Measurements from ENCODE around the gene PDE4DIP. TPM values are rescaled to one million over a fixed set of nuclear protein-coding genes. Genes with fewer than 3 reads are reported as not detected.
"Not testable (repeated sequence)": the region's sequence is repeated elsewhere in the genome, so short reads cannot be mapped to it uniquely, and the experiment has no call there.

Gene PDE4DIP
- total RNA-seq, 6 donors from 2014 or later: 106 to 163 (median 138) TPM

GRCh38 chr1:148851684-148852083 is 7.5 kb downstream of the PDE4DIP start:
- not testable (repeated sequence) for H3K27me3 ChIP-seq, H3K36me3 ChIP-seq, DNase-seq, H3K4me3 ChIP-seq, H3K27ac ChIP-seq, H3K9me3 ChIP-seq, H3K4me1 ChIP-seq
- ATAC-seq (ENCODE audit: low FRiP score in 2 of 2): peak in 1 of 2 donors; percentile 46
- WGBS, 2 donors: no CpG with 5 or more reads among the region's 2 CpGs

GRCh38 chr1:148853363-148853762 is 9.1 kb downstream of the PDE4DIP start:
- not testable (repeated sequence) for H3K27me3 ChIP-seq; ATAC-seq (ENCODE audit: low FRiP score in 2 of 2); H3K36me3 ChIP-seq; DNase-seq; H3K4me3 ChIP-seq; H3K4me1 ChIP-seq; H3K9me3 ChIP-seq; H3K27ac ChIP-seq
- no CpG with 5 or more reads among the region's 5 CpGs for WGBS, 2 donors

- not testable (repeated sequence) for H3K9me3 ChIP-seq, H3K4me3 ChIP-seq, H3K27ac ChIP-seq, H3K36me3 ChIP-seq, DNase-seq, H3K4me1 ChIP-seq, H3K27me3 ChIP-seq
- peak in 1 of 2 donors; percentile 72 for ATAC-seq (ENCODE audit: low FRiP score in 2 of 2)
- no CpG with 5 or more reads among the region's 6 CpGs for WGBS, 2 donors
These were observed 9.8 kb downstream of the PDE4DIP start for GRCh38 chr1:148854063-148854462.

GRCh38 chr1:148855367-148855766 is 11.1 kb downstream of the PDE4DIP start:
- H3K4me1 ChIP-seq, DNase-seq, H3K4me3 ChIP-seq, H3K9me3 ChIP-seq, H3K27me3 ChIP-seq, H3K27ac ChIP-seq, H3K36me3 ChIP-seq: not testable (repeated sequence)
- peak in 1 of 2 donors; percentile 14 for ATAC-seq (ENCODE audit: low FRiP score in 2 of 2)
- no CpG with 5 or more reads among the region's 5 CpGs for WGBS, 2 donors

- ATAC-seq (ENCODE audit: low FRiP score in 2 of 2): peak in 1 of 2 donors; percentile 79
- WGBS, 2 donors: no CpG with 5 or more reads among the region's 2 CpGs
These were observed 15.8 kb downstream of the PDE4DIP start for GRCh38 chr1:148860049-148860448.

GRCh38 chr1:148860579-148861259 is 16.5 kb downstream of the PDE4DIP start:
- not testable (repeated sequence) for H3K9me3 ChIP-seq; DNase-seq; H3K4me1 ChIP-seq; ATAC-seq (ENCODE audit: low FRiP score in 2 of 2); H3K36me3 ChIP-seq; H3K27me3 ChIP-seq; H3K4me3 ChIP-seq; H3K27ac ChIP-seq
- WGBS, 2 donors: no CpG with 5 or more reads among the region's 6 CpGs

More at GRCh38 chr1:148860049-148860448, 15.8 kb downstream of the PDE4DIP start:
- not testable (repeated sequence) for H3K4me3 ChIP-seq, H3K9me3 ChIP-seq, H3K4me1 ChIP-seq, H3K27ac ChIP-seq, H3K36me3 ChIP-seq, DNase-seq, H3K27me3 ChIP-seq

- H3K27me3 ChIP-seq, H3K4me3 ChIP-seq, DNase-seq, H3K36me3 ChIP-seq, H3K27ac ChIP-seq, H3K4me1 ChIP-seq, H3K9me3 ChIP-seq: not testable (repeated sequence)
- no CpG with 5 or more reads among the region's 3 CpGs for WGBS, 2 donors
- ATAC-seq (ENCODE audit: low FRiP score in 2 of 2): peak in 1 of 2 donors; percentile 62
These were observed 18.4 kb downstream of the PDE4DIP start for GRCh38 chr1:148862590-148862989.

- not testable (repeated sequence) for H3K9me3 ChIP-seq; ATAC-seq (ENCODE audit: low FRiP score in 2 of 2); H3K4me1 ChIP-seq; H3K36me3 ChIP-seq; H3K4me3 ChIP-seq; H3K27ac ChIP-seq; DNase-seq; H3K27me3 ChIP-seq
- no CpG with 5 or more reads among the region's 6 CpGs for WGBS, 2 donors
These were observed 24.9 kb downstream of the PDE4DIP start for GRCh38 chr1:148868924-148869633.

- peak in 1 of 2 donors; percentile 25 for ATAC-seq (ENCODE audit: low FRiP score in 2 of 2)
- not testable (repeated sequence) for H3K4me3 ChIP-seq, DNase-seq, H3K27me3 ChIP-seq, H3K27ac ChIP-seq, H3K4me1 ChIP-seq, H3K9me3 ChIP-seq, H3K36me3 ChIP-seq
- 83% methylated on average over 1 of the region's 1 CpG; no CpG with 5 or more reads in 1 of the 2 donors for WGBS, 2 donors
These were observed 25.4 kb downstream of the PDE4DIP start for GRCh38 chr1:148869634-148869961.

- H3K9me3 ChIP-seq, H3K27ac ChIP-seq, H3K36me3 ChIP-seq, H3K27me3 ChIP-seq, H3K4me3 ChIP-seq, DNase-seq, H3K4me1 ChIP-seq: not testable (repeated sequence)
- no CpG with 5 or more reads among the region's 5 CpGs for WGBS, 2 donors
- ATAC-seq (ENCODE audit: low FRiP score in 2 of 2): peak; percentile 83 to 97
These were observed 30.5 kb downstream of the PDE4DIP start for GRCh38 chr1:148874408-148875388.

GRCh38 chr1:148879812-148880416 is 35.7 kb downstream of the PDE4DIP start:
- H3K27ac ChIP-seq, H3K27me3 ChIP-seq, H3K4me1 ChIP-seq, H3K9me3 ChIP-seq, DNase-seq, H3K4me3 ChIP-seq, H3K36me3 ChIP-seq: not testable (repeated sequence)
- WGBS, 2 donors: no CpG with 5 or more reads among the region's 2 CpGs
- ATAC-seq (ENCODE audit: low FRiP score in 2 of 2): peak in 1 of 2 donors; percentile 57

GRCh38 chr1:148881261-148881660 is 37.0 kb downstream of the PDE4DIP start:
- not testable (repeated sequence) for DNase-seq; H3K27ac ChIP-seq; H3K36me3 ChIP-seq; H3K4me1 ChIP-seq; H3K4me3 ChIP-seq; ATAC-seq (ENCODE audit: low FRiP score in 2 of 2); H3K27me3 ChIP-seq; H3K9me3 ChIP-seq
- WGBS, 2 donors: no CpG with 5 or more reads among the region's 1 CpG

Data from upper lobe of left lung (tissue), 6 donors.